ENCODE data around the gene FAM193B. TPM values are rescaled to one million over a fixed set of nuclear protein-coding genes. Genes with fewer than 3 reads are reported as not detected.
A peak's percentile ranks its signal among the peaks of the same experiment; 100 is the strongest.

FAM193B gene
- total and polyA plus RNA-seq, 4 donors: 14.3 to 31.8 (median 15.8) TPM

GRCh38 chr5:177508837-177509236 is 45.5 kb downstream of the FAM193B start:
- H3K4me3 ChIP-seq (ENCODE audit: low read depth in 1 of 3, low read length in 3 of 3): peak overlapping the region; percentile 6 to 17 (median 9)
- peaks cover 0 to 9% (median under 1%) of the 10 kb centered on the region in 4 donors for H3K4me1 ChIP-seq (ENCODE audit: control insufficient read depth in 4 of 4, insufficient read depth in 4 of 4, low read length in 3 of 4)
- H3K36me3 ChIP-seq (ENCODE audit: control insufficient read depth in 4 of 4, insufficient read depth in 3 of 4, low read depth in 1 of 4, low read length in 3 of 4): peaks cover 4 to 31% (median 9%) of the 10 kb centered on the region in 4 donors
- peak overlapping the region; percentile 16 to 81 for H3K27ac ChIP-seq (ENCODE audit: low read depth in 1 of 2, low read length in 2 of 2)
- peak; percentile 53 for DNase-seq (ENCODE audit: low spot score)
- peak overlapping the region in 1 of 2 donors; percentile 22 for H3K9ac ChIP-seq (ENCODE audit: low read depth in 1 of 2, low read length in 2 of 2)
- no peaks in the 10 kb centered on the region for H3K9me3 ChIP-seq (ENCODE audit: control insufficient read depth in 4 of 4, low read length in 3 of 4)
- no peaks in the 10 kb centered on the region for H3K27me3 ChIP-seq (ENCODE audit: control insufficient read depth in 4 of 4, insufficient read depth in 4 of 4, low read length in 3 of 4)
- no peak for TF ChIP-seq YY1 (IDR thresholded peaks at IDR 0.05)
- TF ChIP-seq HNF4G (IDR thresholded peaks at IDR 0.05): no peak
- no peak for TF ChIP-seq CTCF (IDR thresholded peaks at IDR 0.05; ENCODE audit: low read depth, low read length, missing input control)
- no peak for TF ChIP-seq ATF3 (IDR thresholded peaks at IDR 0.05)
- TF ChIP-seq EGR1 (IDR thresholded peaks at IDR 0.05; ENCODE audit: low read depth in 2 of 2): no peak
- TF ChIP-seq RXRA (IDR thresholded peaks at IDR 0.05): no peak
- TF ChIP-seq FOXA1 (IDR thresholded peaks at IDR 0.05): no peak
- TF ChIP-seq SP1 (IDR thresholded peaks at IDR 0.05): no peak
- no peak for TF ChIP-seq REST (IDR thresholded peaks at IDR 0.05)
- no peak for TF ChIP-seq MAX (IDR thresholded peaks at IDR 0.05)
- TF ChIP-seq HNF4A (conservative IDR thresholded peaks at IDR 0.05): no peak
- no peak for TF ChIP-seq GABPA (IDR thresholded peaks at IDR 0.05 in 1 of 2, conservative IDR thresholded peaks at IDR 0.05 in 1 of 2)
- no peak for TF ChIP-seq NR2F2 (IDR thresholded peaks at IDR 0.05)
- WGBS: 67% methylated on average over 8 of the region's 8 CpGs

GRCh38 chr5:177508221-177508611 is 46.1 kb downstream of the FAM193B start:
- no peak for DNase-seq (ENCODE audit: low spot score)

More at GRCh38 chr5:177508221-177508611, 46.1 kb downstream of the FAM193B start:
- Histone ChIP-seq H3K9ac (ENCODE audit: low read depth in 1 of 2, low read length in 2 of 2) (no peak overlapping the region), H3K4me3 (ENCODE audit: low read depth in 1 of 3, low read length in 3 of 3) (peak overlapping the region in 1 of 3 donors; percentile 17), H3K27ac (ENCODE audit: low read depth in 1 of 2, low read length in 2 of 2) (peak overlapping the region in 1 of 2 donors; percentile 81), H3K27me3 (ENCODE audit: control insufficient read depth in 4 of 4, insufficient read depth in 4 of 4, low read length in 3 of 4) (no peaks in the 10 kb centered on the region), H3K9me3 (ENCODE audit: control insufficient read depth in 4 of 4, low read length in 3 of 4) (no peaks in the 10 kb centered on the region), H3K4me1 (ENCODE audit: control insufficient read depth in 4 of 4, insufficient read depth in 4 of 4, low read length in 3 of 4) (peaks cover 0 to 8% (median under 1%) of the 10 kb centered on the region in 4 donors), H3K36me3 (ENCODE audit: control insufficient read depth in 4 of 4, insufficient read depth in 3 of 4, low read depth in 1 of 4, low read length in 3 of 4) (peaks cover 3 to 26% (median 7%) of the 10 kb centered on the region in 4 donors)
- 85% methylated on average over 26 of the region's 26 CpGs for WGBS
- no peak for TF ChIP-seq ZBTB33 (IDR thresholded peaks at IDR 0.05)
- no peak for TF ChIP-seq NR2F2 (IDR thresholded peaks at IDR 0.05)
- no peak for TF ChIP-seq ATF3 (IDR thresholded peaks at IDR 0.05)
- no peak for TF ChIP-seq JUND (IDR thresholded peaks at IDR 0.05)
- no peak for TF ChIP-seq HNF4A (conservative IDR thresholded peaks at IDR 0.05)
- no peak for TF ChIP-seq SP1 (IDR thresholded peaks at IDR 0.05)
- TF ChIP-seq EGR1 (IDR thresholded peaks at IDR 0.05; ENCODE audit: low read depth in 2 of 2): no peak
- TF ChIP-seq HNF4G (IDR thresholded peaks at IDR 0.05): no peak
- no peak for TF ChIP-seq RAD21 (IDR thresholded peaks at IDR 0.05)
- TF ChIP-seq FOXA2 (IDR thresholded peaks at IDR 0.05): no peak
- TF ChIP-seq YY1 (IDR thresholded peaks at IDR 0.05): no peak
- TF ChIP-seq TAF1 (conservative IDR thresholded peaks at IDR 0.05): no peak
- TF ChIP-seq CTCF (IDR thresholded peaks at IDR 0.05; ENCODE audit: low read depth, low read length, missing input control): no peak
